HG03342 (cell line): ENCODE data around the gene PNMA5.

Experiments
- ATAC-seq: cut with Tn5 transposase; IDR thresholded peaks from one replicate; pipeline ENCODE4 v1.9.1; 2021; ENCODE audit warnings: mild to moderate bottlenecking, moderate library complexity; ENCODE audit not compliant: unreplicated experiment

PNMA5 gene

DNA sequence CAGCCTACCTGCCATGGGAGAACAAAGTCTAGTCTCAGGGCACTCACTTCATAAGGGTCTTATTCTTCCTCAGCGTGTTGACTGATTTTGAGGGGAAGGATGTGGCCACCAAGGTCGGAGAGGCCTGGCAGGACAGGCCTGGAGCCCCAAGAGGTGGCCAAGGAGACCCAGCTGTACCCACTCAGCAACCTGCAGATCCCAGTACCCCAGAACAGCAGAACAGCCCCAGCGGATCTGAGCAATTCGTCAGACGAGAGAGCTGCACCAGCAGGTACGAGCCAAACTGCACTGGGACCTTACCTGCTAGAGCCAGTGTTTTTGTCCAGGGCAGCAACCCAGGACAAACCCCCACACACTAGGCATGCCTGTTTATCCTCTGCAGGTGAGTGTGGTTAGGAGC lies 34.3 kb downstream of the PNMA5 start:
- ATAC-seq: no peak

DNA sequence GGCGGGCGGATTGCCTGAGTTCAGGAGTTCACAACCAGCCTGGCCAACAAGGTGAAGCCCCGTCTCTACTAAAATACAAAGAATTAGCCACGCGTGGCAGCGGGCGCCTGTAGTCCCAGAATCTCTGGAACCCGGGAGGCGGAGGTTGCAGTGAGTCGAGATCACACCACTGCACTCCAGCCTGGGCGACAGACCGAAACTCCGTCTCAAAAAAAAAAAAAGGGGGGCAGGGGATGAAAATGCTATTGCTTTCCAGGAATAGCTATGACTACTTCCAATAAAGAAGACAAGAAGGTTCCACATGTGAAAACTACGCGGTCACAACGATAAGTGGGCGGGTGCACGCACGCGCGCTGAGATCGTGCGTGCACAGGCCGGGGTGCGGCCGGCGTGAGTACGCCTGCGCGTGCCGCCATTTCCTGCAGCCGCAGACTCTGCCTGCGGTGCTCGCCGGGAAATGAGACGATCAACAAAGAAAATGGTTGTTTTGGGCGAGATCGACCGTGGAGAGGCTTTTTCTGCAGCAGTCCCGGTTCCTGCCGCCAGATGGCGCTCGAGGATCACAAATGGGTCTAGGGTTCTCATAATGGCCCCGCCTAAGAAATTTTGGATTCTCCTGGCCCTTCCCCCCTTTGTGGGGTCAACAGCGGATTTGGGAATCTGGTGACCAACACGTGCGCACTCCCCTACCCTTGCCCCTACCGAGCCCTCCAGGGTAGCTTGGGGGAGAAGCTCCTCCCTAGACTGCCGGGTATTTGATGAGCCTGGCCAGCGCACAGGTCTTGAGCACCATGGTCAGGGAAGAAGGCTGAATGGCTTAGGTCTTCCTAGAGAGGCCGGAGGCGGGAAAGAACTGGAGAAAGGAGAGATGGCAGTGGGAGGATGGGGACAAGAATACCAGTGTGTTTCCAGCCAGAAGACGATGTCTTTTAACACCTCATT lies 35.1 kb downstream of the PNMA5 start:
- ATAC-seq: peak; percentile 92

DNA sequence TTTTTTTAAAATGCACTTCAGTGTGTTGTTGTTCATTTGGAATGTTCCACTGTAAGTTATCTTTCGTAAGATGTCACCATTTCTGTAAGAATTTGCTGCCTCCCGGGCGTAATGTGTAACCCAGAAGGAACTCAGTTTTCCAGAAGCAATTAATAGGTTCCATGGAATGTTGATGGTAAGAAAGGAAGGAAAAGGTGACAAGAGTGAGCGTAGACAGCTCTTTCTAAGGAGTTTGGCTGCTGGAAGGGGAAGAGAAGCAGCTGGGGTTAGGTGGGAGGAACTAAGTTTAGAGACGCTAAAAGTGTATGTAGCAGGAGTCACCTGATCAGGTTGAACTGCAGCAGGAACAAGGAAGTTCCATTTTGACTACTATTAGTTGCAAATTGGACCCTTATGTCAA lies 35.9 kb downstream of the PNMA5 start:
- ATAC-seq: no peak

DNA sequence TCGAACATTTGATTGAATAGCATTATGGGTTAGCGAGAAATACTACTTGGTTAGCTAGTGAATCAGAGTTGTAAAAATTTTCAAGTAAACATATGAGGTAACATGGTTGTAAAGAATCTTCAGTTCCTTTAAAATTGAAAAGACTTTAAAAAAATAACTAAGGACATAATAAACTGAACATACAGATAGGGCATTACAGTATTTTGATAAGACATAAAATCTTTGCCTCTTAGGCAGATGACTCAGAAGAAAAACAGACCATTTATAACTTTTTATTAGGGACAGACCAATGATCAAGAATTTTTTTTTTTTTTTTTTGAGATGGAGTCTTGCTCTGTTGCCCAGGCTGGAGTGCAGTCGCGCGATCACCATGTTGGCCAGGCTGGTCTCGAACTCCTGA lies 43.1 kb downstream of the PNMA5 start:
- ATAC-seq: no peak

DNA sequence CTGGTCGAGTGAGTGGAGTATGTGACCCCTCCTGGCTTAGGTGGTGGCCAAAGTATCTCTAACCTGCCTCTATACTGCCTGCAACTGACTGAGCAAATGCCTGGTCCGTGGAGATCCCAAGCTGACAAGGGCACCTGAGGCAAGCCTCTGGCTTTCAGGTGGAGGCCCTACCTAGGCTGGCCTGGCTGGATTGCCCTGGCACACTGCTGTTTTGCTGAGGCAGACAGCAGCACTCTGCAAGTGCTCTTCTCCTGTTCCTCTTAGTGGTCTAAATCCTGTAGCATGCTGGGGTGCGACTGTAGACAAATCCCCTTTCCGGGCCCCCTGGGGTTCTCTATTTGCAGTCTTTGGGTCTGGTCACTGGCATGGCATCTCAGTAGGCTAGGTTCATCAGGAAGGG lies 44.8 kb downstream of the PNMA5 start:
- ATAC-seq: no peak

DNA sequence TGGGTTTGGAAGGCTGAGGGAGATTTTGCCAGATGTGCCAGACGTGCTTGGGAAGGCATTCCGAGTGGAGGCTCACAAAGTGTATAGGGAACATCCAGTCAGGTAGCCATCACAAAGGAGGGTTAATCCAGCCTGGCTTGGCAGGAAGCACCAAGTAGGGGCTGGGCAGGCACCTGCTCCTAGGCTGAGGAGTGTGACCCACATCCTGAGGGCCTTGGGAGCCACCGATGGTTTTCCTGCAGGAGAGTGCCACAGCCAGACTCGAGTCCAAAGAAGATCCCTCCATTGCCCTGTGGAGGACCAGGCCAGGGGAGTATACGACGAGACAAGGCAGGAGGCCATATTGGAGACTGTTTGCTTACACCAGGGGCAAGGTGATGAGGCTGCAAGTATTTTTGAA lies 47.2 kb downstream of the PNMA5 start:
- ATAC-seq: no peak

DNA sequence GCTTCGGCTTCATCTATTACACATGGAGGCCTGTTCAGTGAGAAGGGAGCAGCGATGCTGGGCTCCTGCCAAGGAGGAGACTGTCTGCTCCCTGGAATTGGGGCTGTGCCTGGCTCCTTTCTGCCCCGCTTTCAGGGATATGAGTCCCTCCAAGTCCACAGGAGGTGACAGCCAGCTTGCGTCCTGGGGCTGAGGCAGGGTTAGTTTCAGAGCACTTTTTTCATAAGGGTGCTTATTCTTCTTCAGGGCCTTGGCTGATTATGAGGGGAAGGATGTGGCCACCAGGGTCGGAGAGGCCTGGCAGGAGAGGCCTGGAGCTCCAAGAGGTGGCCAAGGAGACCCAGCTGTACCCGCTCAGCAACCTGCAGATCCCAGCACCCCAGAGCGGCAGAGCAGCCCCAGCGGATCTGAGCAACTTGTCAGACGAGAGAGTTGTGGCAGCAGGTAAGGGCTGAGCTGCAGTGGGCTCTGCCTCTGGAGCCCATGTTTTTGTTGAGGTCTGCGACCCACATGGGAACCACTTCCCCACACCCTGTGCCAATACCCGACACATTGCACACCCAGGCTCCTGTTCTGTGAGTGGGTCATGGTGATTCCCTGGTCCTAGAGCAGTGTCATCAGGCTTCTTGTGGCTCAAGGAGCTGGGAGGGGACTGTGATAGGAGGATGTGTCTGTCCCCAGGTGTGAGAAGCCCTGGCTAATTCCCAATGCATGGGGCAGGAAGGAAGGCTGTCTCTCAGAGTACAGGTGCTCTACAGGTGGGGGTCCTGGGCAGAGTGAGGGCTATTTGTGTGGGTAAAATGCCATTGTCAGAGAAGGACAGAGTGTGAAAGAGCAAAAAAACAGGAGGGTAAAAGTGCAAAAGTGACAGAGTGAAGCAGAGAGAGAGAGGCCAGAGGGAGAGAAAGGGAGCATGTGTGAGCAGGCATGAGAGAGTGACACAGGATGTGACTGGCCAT lies 48.6 kb downstream of the PNMA5 start:
- ATAC-seq: no peak

DNA sequence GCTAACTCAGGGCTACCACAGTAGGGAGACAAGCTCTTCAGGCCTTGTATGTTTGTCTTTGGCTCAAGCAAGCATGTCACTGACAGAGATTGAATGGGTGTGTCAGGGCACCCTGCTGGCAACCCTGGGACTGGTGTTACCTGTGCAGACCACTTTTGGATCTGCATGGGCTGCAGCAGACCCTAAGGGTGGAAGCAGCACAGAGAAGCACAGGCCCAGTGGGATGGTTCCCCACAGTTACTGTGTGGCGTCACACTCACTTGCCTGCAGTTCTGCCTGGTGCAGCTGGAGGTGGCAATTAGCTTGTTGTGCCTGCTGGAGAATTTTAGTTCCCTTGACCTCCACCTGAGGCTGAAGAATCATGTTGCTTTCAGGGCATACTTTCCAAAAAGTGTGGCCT lies 50.1 kb downstream of the PNMA5 start:
- ATAC-seq: no peak

DNA sequence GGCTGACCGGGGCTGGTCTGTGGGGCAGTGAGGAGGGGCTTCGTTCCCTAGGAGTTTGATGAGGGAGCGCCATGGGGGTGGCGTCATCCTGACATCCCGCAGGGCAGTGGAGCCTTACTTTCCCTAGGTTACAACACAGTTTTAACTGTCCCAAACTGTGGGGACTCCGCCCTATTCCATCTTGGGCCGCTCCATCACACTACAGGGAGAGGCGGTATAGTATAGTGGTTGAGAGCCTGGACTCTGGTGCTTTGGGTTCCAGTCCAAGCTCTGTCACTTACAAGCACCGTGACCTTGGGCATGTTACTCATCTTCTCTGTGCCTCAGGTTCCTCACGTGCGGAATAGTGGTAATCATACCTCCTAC lies 51.9 kb downstream of the PNMA5 start:
- ATAC-seq: no peak

DNA sequence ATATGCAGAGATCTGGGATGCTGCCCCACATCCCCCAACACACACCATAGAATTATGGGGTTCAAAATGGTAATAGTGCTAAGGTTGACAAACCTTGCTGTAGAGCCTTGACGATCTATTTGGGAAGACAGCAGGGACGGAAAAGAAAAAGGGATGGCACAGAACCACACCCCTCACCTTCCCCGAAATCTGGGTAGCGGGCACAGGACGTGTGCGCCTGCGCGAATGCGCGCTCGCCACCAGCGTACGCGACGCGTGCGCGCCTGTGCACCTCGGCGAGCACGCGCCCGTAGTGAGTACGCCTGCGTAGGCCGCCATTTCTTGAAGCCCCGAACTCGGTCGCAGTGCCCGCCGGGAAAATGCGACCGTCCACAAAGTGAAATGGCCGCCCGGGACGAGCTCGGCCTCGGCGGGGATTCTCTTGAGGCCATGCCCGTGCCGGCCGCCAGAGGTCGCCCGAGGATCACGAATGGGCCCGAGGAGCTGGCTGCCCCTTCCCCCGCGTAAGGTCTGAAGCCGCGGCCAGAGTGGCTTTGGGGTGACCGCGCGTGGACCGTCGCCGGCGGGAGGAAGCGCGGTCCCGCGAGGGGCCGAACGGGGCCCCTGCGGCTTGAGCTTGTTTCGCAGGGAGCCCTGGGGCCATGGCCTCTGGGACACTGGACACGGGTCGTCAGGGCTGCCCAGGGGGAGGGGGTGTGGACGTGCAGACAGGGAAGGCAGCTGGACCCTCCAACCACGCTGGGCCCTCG lies 52.4 kb downstream of the PNMA5 start:
- ATAC-seq: peak; percentile 96
